Tibial nerve (tissue), 4 donors: ENCODE data around the gene WIPF3. TPM values are rescaled to one million over a fixed set of nuclear protein-coding genes. Genes with fewer than 3 reads are reported as not detected.

Source experiments
- DNase-seq, 2 donors: peaks; one replicate each; pipeline ENCODE4 v3.0.0-alpha.2; 2019; ENCODE audit warnings: low spot score in 2 of 2
- H3K27ac ChIP-seq, 4 donors: fragments of 200-600 bp; sonication (generic) in 3 of 4; one replicate each; pipeline ENCODE4 v1.5.1; 2017 to 2019; ENCODE audit warnings: mild to moderate bottlenecking in 1 of 4
- H3K27me3 ChIP-seq, 2 donors: fragments of 200-600 bp; sonication (generic) in 1 of 2; one replicate each; pipeline versions ENCODE4 v1.5.1 to v1.6.0; 2017 to 2019
- H3K36me3 ChIP-seq, 3 donors: fragments of 200-600 bp; sonication (generic); one replicate each; pipeline ENCODE4 v1.5.1; 2018 to 2019
- H3K4me1 ChIP-seq, 4 donors: fragments of 200-600 bp; sonication (generic) in 3 of 4; one replicate each; pipeline ENCODE4 v1.5.1; 2017 to 2019
- H3K4me3 ChIP-seq, 4 donors: fragments of 200-600 bp; sonication (generic) in 3 of 4; one replicate each; pipeline ENCODE4 v1.5.1; 2017 to 2019; ENCODE audit warnings: mild to moderate bottlenecking in 1 of 4, moderate library complexity in 1 of 4
- H3K9me3 ChIP-seq, 4 donors: fragments of 200-600 bp; sonication (generic) in 3 of 4; one replicate each; pipeline ENCODE4 v1.5.1; 2017 to 2019
- EP300 ChIP-seq, 2 donors: sonication (generic); formaldehyde crosslinking; IDR thresholded peaks; one replicate each; pipeline ENCODE4 v1.6.1; 2017; ENCODE audit warnings: antibody characterized with exemption in 2 of 2, mild to moderate bottlenecking in 1 of 2
- POLR2A ChIP-seq, 2 donors: fragments of 450-650 bp; IDR thresholded peaks; one replicate each; pipeline ENCODE4 v1.6.1; 2017; ENCODE audit warnings: antibody characterized with exemption in 2 of 2, mild to moderate bottlenecking in 2 of 2, moderate library complexity in 2 of 2
- WGBS, 2 donors: methylation state at CpG; one replicate each; pipeline ENCODE4 v1.1.5; 2018; 5-methylcytosine and 5-hydroxymethylcytosine counted together
- total RNA-seq, 4 donors: library from RNA; depleted of rRNA; stranded (reverse); fragments of >200 nt; gene quantifications; one replicate each; pipeline ENCODE4 v1.1.0, GENCODE V29; 2016
- TF ChIP-seq, protein P1 (sequence below), 5 experiments: fragments of 200-600 bp in 3 of 5; fragments of 450-650 bp in 2 of 5; sonication (generic) in 3 of 5; IDR thresholded peaks; one replicate each; pipeline ENCODE4 v1.5.1; 2016 to 2019; ENCODE audit warnings: antibody characterized with exemption in 5 of 5, mild to moderate bottlenecking in 3 of 5, moderate library complexity in 2 of 5

The WIPF3 gene
- total RNA-seq, 4 donors from 2014 or later, result 2.4 to 4.2 (median 3.7) TPM

GRCh38 chr7:29922921-29923700, 116.8 kb downstream of the WIPF3 start:
- TF ChIP-seq POLR2A (IDR thresholded peaks at IDR 0.05) (no peak), EP300 (IDR thresholded peaks at IDR 0.05) (no peak)
- TF ChIP-seq, protein P1, sequence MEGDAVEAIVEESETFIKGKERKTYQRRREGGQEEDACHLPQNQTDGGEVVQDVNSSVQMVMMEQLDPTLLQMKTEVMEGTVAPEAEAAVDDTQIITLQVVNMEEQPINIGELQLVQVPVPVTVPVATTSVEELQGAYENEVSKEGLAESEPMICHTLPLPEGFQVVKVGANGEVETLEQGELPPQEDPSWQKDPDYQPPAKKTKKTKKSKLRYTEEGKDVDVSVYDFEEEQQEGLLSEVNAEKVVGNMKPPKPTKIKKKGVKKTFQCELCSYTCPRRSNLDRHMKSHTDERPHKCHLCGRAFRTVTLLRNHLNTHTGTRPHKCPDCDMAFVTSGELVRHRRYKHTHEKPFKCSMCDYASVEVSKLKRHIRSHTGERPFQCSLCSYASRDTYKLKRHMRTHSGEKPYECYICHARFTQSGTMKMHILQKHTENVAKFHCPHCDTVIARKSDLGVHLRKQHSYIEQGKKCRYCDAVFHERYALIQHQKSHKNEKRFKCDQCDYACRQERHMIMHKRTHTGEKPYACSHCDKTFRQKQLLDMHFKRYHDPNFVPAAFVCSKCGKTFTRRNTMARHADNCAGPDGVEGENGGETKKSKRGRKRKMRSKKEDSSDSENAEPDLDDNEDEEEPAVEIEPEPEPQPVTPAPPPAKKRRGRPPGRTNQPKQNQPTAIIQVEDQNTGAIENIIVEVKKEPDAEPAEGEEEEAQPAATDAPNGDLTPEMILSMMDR (IDR thresholded peaks at IDR 0.05), result no peak
- no peaks in the 10 kb centered on the region for H3K27me3 ChIP-seq
- no peaks in the 10 kb centered on the region for H3K9me3 ChIP-seq
- H3K4me3 ChIP-seq, result no peak overlapping the region
- peak overlapping the region; percentile 16 to 83 (median 42) for H3K27ac ChIP-seq
- peaks cover 0 to 36% (median 7%) of the 10 kb centered on the region in 4 donors for H3K4me1 ChIP-seq
- 51 to 62% methylated on average over 6 to 7 of the region's 7 CpGs for WGBS, 2 donors
- H3K36me3 ChIP-seq, result peaks cover 0 to 34% (median 0%) of the 10 kb centered on the region in 3 donors
- no peak for DNase-seq

DNA sequence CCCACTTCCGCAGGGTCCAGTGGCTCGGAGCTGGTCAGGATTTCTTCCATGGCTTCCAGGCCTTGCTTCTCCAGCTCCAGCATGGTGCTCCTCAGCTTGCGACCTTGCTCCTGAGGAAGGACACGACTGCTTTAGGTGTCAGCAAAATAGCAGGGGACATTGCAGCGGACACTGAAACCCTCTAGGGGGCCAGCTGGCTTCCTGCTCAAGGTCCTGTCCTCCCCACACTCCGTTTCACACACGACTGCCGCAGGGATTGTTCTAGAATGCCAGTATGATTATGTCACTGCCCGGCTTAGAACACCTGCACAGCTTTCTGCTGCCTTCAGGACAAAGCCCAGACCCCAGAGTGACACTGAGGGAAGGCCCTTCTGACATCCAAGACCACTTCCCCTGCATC, 117.7 kb downstream of the WIPF3 start:
- Histone ChIP-seq H3K4me1 (peaks cover 0 to 39% (median 7%) of the 10 kb centered on the region in 4 donors), H3K27me3 (no peaks in the 10 kb centered on the region), H3K27ac (peak overlapping the region; percentile 18 to 83 (median 52)), H3K4me3 (peak overlapping the region in 2 of 4 donors; percentile 1 to 37), H3K36me3 (peaks cover 0 to 37% (median 0%) of the 10 kb centered on the region in 3 donors), H3K9me3 (no peaks in the 10 kb centered on the region)
- WGBS, 2 donors, result 73 to 85% methylated on average over 9 of the region's 9 CpGs
- no peak for DNase-seq
- TF ChIP-seq, protein P1 (IDR thresholded peaks at IDR 0.05), result no peak
- TF ChIP-seq EP300 (IDR thresholded peaks at IDR 0.05), result no peak
- TF ChIP-seq POLR2A (IDR thresholded peaks at IDR 0.05), result no peak

DNA sequence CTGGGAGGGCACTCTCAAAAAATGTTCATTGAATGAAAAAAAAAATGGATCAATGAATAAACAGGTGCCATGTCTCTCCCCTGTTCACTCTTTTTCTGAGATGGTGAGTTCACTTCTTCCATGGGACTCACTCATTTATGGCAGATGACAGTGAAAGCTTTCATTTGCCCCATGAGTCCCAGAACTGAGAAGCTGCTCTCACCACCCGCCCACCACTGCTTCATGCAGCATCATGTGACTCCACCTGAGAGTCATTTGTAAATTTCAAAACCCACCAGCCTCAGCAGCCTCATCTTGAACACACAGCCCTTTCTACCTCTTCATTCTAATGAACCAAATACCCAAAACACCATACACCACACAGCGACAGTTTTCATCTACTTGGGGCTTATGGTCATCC, 118.4 kb downstream of the WIPF3 start:
- Histone ChIP-seq H3K36me3 (peaks cover 0 to 42% (median 0%) of the 10 kb centered on the region in 3 donors), H3K9me3 (no peaks in the 10 kb centered on the region), H3K4me1 (peaks cover 0 to 46% (median 7%) of the 10 kb centered on the region in 4 donors), H3K27me3 (no peaks in the 10 kb centered on the region), H3K27ac (peak overlapping the region; percentile 1 to 87 (median 72)), H3K4me3 (peak overlapping the region in 2 of 4 donors; percentile 1 to 37)
- no peak for DNase-seq
- peak in 1 of 2 donors; percentile 8 for TF ChIP-seq EP300 (IDR thresholded peaks at IDR 0.05)
- no peak for TF ChIP-seq POLR2A (IDR thresholded peaks at IDR 0.05)
- 69 to 84% methylated on average over 2 of the region's 2 CpGs for WGBS, 2 donors

GRCh38 chr7:29926216-29926615, 119.9 kb downstream of the WIPF3 start:
- H3K4me1 ChIP-seq, result peaks cover 0 to 38% (median under 1%) of the 10 kb centered on the region in 4 donors
- H3K9me3 ChIP-seq, result no peaks in the 10 kb centered on the region
- H3K27me3 ChIP-seq, result no peaks in the 10 kb centered on the region
- WGBS, 2 donors, result 76 to 78% methylated on average over 15 of the region's 15 CpGs
- peak overlapping the region; percentile 62 to 87 (median 80) for H3K27ac ChIP-seq
- H3K4me3 ChIP-seq, result peak overlapping the region in 2 of 4 donors; percentile 8 to 37
- peaks cover 0 to 46% (median 0%) of the 10 kb centered on the region in 3 donors for H3K36me3 ChIP-seq
- DNase-seq, result no peak
- TF ChIP-seq EP300 (IDR thresholded peaks at IDR 0.05), result peak in 1 of 2 donors; percentile 50
- TF ChIP-seq, protein P1 (IDR thresholded peaks at IDR 0.05), result no peak

DNA sequence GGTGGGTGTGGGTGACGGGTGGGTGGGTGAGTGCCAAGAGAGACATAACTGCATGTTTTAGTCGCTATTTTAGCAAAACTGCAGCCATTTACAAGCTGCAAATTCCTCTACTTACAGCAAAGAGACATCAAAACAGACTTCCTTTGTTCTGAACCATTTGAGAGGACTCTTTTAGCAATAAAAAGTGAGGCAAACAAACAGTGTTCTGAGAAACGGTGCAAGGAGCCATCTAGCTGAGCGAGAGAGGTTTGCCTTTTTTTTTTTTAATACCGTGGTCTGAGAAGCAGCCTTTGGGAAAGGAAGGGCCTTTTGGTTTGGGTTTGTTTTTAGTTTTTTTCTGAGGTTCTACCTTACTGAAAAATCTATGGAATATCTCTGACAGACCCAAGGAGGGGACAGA, 120.4 kb downstream of the WIPF3 start:
- H3K9me3 ChIP-seq, result no peaks in the 10 kb centered on the region
- H3K36me3 ChIP-seq, result peaks cover 0 to 44% (median 0%) of the 10 kb centered on the region in 3 donors
- no peaks in the 10 kb centered on the region for H3K27me3 ChIP-seq
- peak overlapping the region; percentile 62 to 87 (median 80) for H3K27ac ChIP-seq
- WGBS, 2 donors, result 26 to 34% methylated on average over 5 of the region's 5 CpGs
- peaks cover 0 to 38% (median 0%) of the 10 kb centered on the region in 4 donors for H3K4me1 ChIP-seq
- no peak for DNase-seq
- no peak for TF ChIP-seq EP300 (IDR thresholded peaks at IDR 0.05)
- TF ChIP-seq, protein P1 (IDR thresholded peaks at IDR 0.05), result no peak
- TF ChIP-seq POLR2A (IDR thresholded peaks at IDR 0.05), result no peak
- H3K4me3 ChIP-seq, result peak overlapping the region in 2 of 4 donors; percentile 5 to 37
